Mesendoderm (in vitro differentiated cells): ENCODE measurements around the gene PLEKHG4B.

Experiments used
- DNase-seq: peaks from one replicate; pipeline ENCODE4 v3.0.0; 2013
- H2AK5ac ChIP-seq: 2 replicates; pipeline ENCODE4 v1.6.1; 2013; ENCODE audit warnings: low read length, inconsistent platforms
- H2BK120ac ChIP-seq: 2 replicates; pipeline ENCODE4 v1.6.1; 2013; ENCODE audit warnings: low read depth, mild to moderate bottlenecking, low read length, moderate library complexity, mixed read lengths
- H2BK15ac ChIP-seq: replicated peaks from 2 replicates; pipeline ENCODE4 v1.6.1; 2013; ENCODE audit warnings: low read depth, mild to moderate bottlenecking, moderate library complexity
- H2BK5ac ChIP-seq: 2 replicates; pipeline ENCODE4 v1.6.1; 2013; ENCODE audit warnings: low read length, inconsistent platforms
- H3K18ac ChIP-seq: 2 replicates; pipeline ENCODE4 v1.6.1; 2013; ENCODE audit warnings: mild to moderate bottlenecking, low read length, mixed read lengths
- H3K23ac ChIP-seq: one replicate; pipeline ENCODE4 v1.6.1; 2013; ENCODE audit warnings: low read length
- H3K27ac ChIP-seq: 2 replicates; pipeline ENCODE4 v1.5.1; 2013; ENCODE audit warnings: low read depth, mild to moderate bottlenecking, inconsistent platforms, low read length, moderate library complexity
- H3K27me3 ChIP-seq: 2 replicates; pipeline ENCODE4 v1.6.1; 2013; ENCODE audit warnings: low read length, control low read depth, mild to moderate bottlenecking, inconsistent platforms; ENCODE audit not compliant: insufficient read depth, poor library complexity
- H3K36me3 ChIP-seq: 2 replicates; pipeline ENCODE4 v1.6.1; 2013; ENCODE audit warnings: low read length, inconsistent platforms; ENCODE audit not compliant: control insufficient read depth, insufficient read depth
- H3K4ac ChIP-seq: one replicate; pipeline ENCODE4 v1.6.1; 2013; ENCODE audit warnings: low read depth, mild to moderate bottlenecking, low read length, moderate library complexity
- H3K4me1 ChIP-seq: 2 replicates; pipeline ENCODE4 v1.6.1; 2013; ENCODE audit warnings: low read depth, low read length, inconsistent platforms; ENCODE audit not compliant: control insufficient read depth
- H3K4me2 ChIP-seq: 2 replicates; pipeline ENCODE4 v1.6.1; 2013; ENCODE audit warnings: low read length
- H3K4me3 ChIP-seq: 2 replicates; pipeline ENCODE4 v1.5.1; 2013; ENCODE audit warnings: mild to moderate bottlenecking, low read length
- H3K56ac ChIP-seq: one replicate; pipeline ENCODE4 v1.6.1; 2013; ENCODE audit warnings: low read length
- H3K79me1 ChIP-seq: 2 replicates; pipeline ENCODE4 v1.6.1; 2013; ENCODE audit warnings: low read length, inconsistent platforms
- H3K79me2 ChIP-seq: 2 replicates; pipeline ENCODE4 v1.6.1; 2013; ENCODE audit warnings: mild to moderate bottlenecking, low read length; ENCODE audit not compliant: control insufficient read depth, insufficient read depth
- H3K9ac ChIP-seq: 2 replicates; pipeline ENCODE4 v1.6.1; 2013; ENCODE audit warnings: low read length, inconsistent platforms
- H4K5ac ChIP-seq: one replicate; pipeline ENCODE4 v1.6.1; 2013; ENCODE audit warnings: low read length
- H4K8ac ChIP-seq: one replicate; pipeline ENCODE4 v1.6.1; 2013; ENCODE audit warnings: low read depth, mild to moderate bottlenecking, control low read depth, low read length, moderate library complexity
- WGBS: extraction: QIAGEN DNeasy Blood & Tissue Kit; methylation state at CpG from one replicate; pipeline ENCODE4 v1.1.7; 2013; ENCODE audit warnings: low lambda C conversion rate, missing lambda C conversion rate; ENCODE audit not compliant: insufficient coverage; ENCODE audit errors: extremely low coverage; 5-methylcytosine and 5-hydroxymethylcytosine counted together

The PLEKHG4B gene

GRCh38 chr5:189976-190365, 98.0 kb downstream of the PLEKHG4B start:
- Histone ChIP-seq H3K56ac (no peak overlapping the region), H3K4me3 (no peak overlapping the region), H3K79me1 (no peaks in the 10 kb centered on the region), H2BK120ac (no peak overlapping the region), H2BK15ac (no peak overlapping the region), H4K8ac (no peak overlapping the region), H3K4ac (no peak overlapping the region), H3K9ac (no peak overlapping the region), H3K79me2 (no peaks in the 10 kb centered on the region), H4K5ac (no peak overlapping the region), H3K4me2 (no peak overlapping the region), H3K36me3 (no peaks in the 10 kb centered on the region), H2AK5ac (no peak overlapping the region), H2BK5ac (no peak overlapping the region), H3K4me1 (no peaks in the 10 kb centered on the region), H3K23ac (no peak overlapping the region), H3K18ac (no peak overlapping the region), H3K27me3 (no peaks in the 10 kb centered on the region), H3K27ac (no peak overlapping the region)
- DNase-seq = no peak
- no CpG with 5 or more reads among the region's 11 CpGs for WGBS

GRCh38 chr5:190366-191035, 98.5 kb downstream of the PLEKHG4B start:
- no peak overlapping the region for H3K27ac ChIP-seq
- no peaks in the 10 kb centered on the region for H3K36me3 ChIP-seq
- no peak overlapping the region for H3K56ac ChIP-seq
- H3K79me2 ChIP-seq = no peaks in the 10 kb centered on the region
- no peak overlapping the region for H3K18ac ChIP-seq
- H3K4me2 ChIP-seq = no peak overlapping the region
- no peak overlapping the region for H2BK5ac ChIP-seq
- no peak overlapping the region for H2BK120ac ChIP-seq
- no peaks in the 10 kb centered on the region for H3K79me1 ChIP-seq
- H3K9ac ChIP-seq = no peak overlapping the region
- H2BK15ac ChIP-seq = no peak overlapping the region
- no peak overlapping the region for H3K4ac ChIP-seq
- no peak overlapping the region for H3K23ac ChIP-seq
- no peak overlapping the region for H2AK5ac ChIP-seq
- no peaks in the 10 kb centered on the region for H3K27me3 ChIP-seq
- no peak overlapping the region for H4K8ac ChIP-seq
- H3K4me1 ChIP-seq = no peaks in the 10 kb centered on the region
- no CpG with 5 or more reads among the region's 16 CpGs for WGBS
- H4K5ac ChIP-seq = no peak overlapping the region
- no peak overlapping the region for H3K4me3 ChIP-seq
- DNase-seq = no peak

- Histone ChIP-seq H3K23ac (no peak within 1 kb of the TSS), H3K56ac (no peak within 1 kb of the TSS), H3K27ac (no peak within 1 kb of the TSS), H3K4me1 (no peaks in the 10 kb centered on the region), H3K79me1 (no peaks in the 10 kb centered on the region), H3K27me3 (no peaks in the 10 kb centered on the region), H4K5ac (no peak within 1 kb of the TSS), H2AK5ac (no peak within 1 kb of the TSS), H4K8ac (no peak within 1 kb of the TSS), H3K4ac (no peak within 1 kb of the TSS), H2BK5ac (no peak within 1 kb of the TSS), H3K36me3 (no peaks in the 10 kb centered on the region), H2BK120ac (no peak within 1 kb of the TSS), H3K18ac (no peak within 1 kb of the TSS), H3K79me2 (no peaks in the 10 kb centered on the region), H3K4me3 (no peak within 1 kb of the TSS), H2BK15ac (no peak within 1 kb of the TSS), H3K9ac (no peak within 1 kb of the TSS), H3K4me2 (no peak within 1 kb of the TSS)
- no peak for DNase-seq
- WGBS = no CpG with 5 or more reads among the region's 56 CpGs
These were observed 99.3 kb downstream of the PLEKHG4B start, which contains the start of gene LRRC14B for GRCh38 chr5:191036-191948. TSS of gene LRRC14B (plus strand) at chr5:191495. CDS start at chr5:191539, 44 bp downstream.

GRCh38 chr5:191949-192690, 100.2 kb downstream of the PLEKHG4B start:
- H3K56ac ChIP-seq = no peak overlapping the region
- no CpG with 5 or more reads among the region's 46 CpGs for WGBS
- H3K79me2 ChIP-seq = no peaks in the 10 kb centered on the region

GRCh38 chr5:192691-192969, 100.7 kb downstream of the PLEKHG4B start:
- no peak overlapping the region for H2BK15ac ChIP-seq
- no peak overlapping the region for H3K4ac ChIP-seq
- H3K4me3 ChIP-seq = no peak overlapping the region
- H3K9ac ChIP-seq = no peak overlapping the region
- no peak overlapping the region for H3K4me2 ChIP-seq
- no peak overlapping the region for H4K8ac ChIP-seq
- H2AK5ac ChIP-seq = no peak overlapping the region
- no peak overlapping the region for H2BK120ac ChIP-seq
- no peak overlapping the region for H3K23ac ChIP-seq
- no peaks in the 10 kb centered on the region for H3K4me1 ChIP-seq
- H3K79me2 ChIP-seq = no peaks in the 10 kb centered on the region
- H2BK5ac ChIP-seq = no peak overlapping the region
- no peak overlapping the region for H3K27ac ChIP-seq
- no peaks in the 10 kb centered on the region for H3K36me3 ChIP-seq
- no peaks in the 10 kb centered on the region for H3K27me3 ChIP-seq
- WGBS = no CpG with 5 or more reads among the region's 9 CpGs
- H3K79me1 ChIP-seq = no peaks in the 10 kb centered on the region
- no peak for DNase-seq
- H4K5ac ChIP-seq = no peak overlapping the region
- no peak overlapping the region for H3K56ac ChIP-seq
- H3K18ac ChIP-seq = no peak overlapping the region

More at GRCh38 chr5:191949-192690, 100.2 kb downstream of the PLEKHG4B start:
- H4K5ac ChIP-seq = no peak overlapping the region
- H3K79me1 ChIP-seq = no peaks in the 10 kb centered on the region
- H3K27me3 ChIP-seq = no peaks in the 10 kb centered on the region
- no peak overlapping the region for H4K8ac ChIP-seq
- no peaks in the 10 kb centered on the region for H3K4me1 ChIP-seq
- H2AK5ac ChIP-seq = no peak overlapping the region
- H3K23ac ChIP-seq = no peak overlapping the region
- H3K4me2 ChIP-seq = no peak overlapping the region
- no peak overlapping the region for H2BK5ac ChIP-seq
- DNase-seq = no peak
- no peak overlapping the region for H3K18ac ChIP-seq
- no peaks in the 10 kb centered on the region for H3K36me3 ChIP-seq
- no peak overlapping the region for H3K4me3 ChIP-seq
- H3K27ac ChIP-seq = no peak overlapping the region
- no peak overlapping the region for H3K4ac ChIP-seq
- no peak overlapping the region for H3K9ac ChIP-seq
- no peak overlapping the region for H2BK120ac ChIP-seq
- H2BK15ac ChIP-seq = no peak overlapping the region
